Measurements from ENCODE around the gene HDAC10. TPM values are rescaled to one million over a fixed set of nuclear protein-coding genes. Genes with fewer than 3 reads are reported as not detected.

HDAC10 gene
- total RNA-seq, 1 donor from 2014 or later, result 42.1 TPM

DNA sequence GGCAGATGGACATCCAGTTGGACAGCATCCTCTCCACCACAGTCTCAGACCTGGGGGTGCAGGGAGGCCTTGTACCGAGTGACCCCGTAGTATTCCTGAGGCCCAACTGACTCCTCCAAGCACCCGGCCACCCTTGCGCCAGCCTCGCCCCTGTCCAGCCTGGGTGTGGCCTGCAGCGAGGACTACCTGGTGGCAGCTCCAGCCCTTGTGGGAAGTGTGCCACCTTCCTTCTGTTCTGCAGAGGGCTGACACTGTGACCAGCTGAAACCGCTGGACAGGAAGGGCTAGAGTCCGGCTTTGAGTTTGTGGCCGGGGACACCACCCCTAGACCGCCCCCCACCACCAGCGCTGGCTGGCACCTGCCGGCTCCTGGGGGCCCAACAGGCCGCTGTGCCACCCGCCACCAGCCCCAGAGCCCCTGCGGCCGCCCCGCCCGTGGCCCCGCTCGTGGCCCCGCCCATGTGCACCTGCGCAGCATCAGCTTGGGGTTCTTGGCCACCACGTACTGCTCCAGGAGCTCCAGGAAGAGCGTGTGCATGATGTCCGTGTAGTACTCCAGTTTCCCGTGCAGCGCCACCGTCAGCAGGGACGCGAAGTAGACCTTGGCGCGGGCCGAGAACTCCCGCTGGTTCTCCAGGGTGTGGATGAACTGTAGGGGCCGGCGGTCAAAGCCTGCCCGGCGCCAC, 29.1 kb upstream of the HDAC10 start:
- Mint-ChIP-seq H3K27ac (ENCODE audit: unreplicated experiment) (no peak overlapping the region), H3K9me3 (ENCODE audit: unreplicated experiment) (no peaks in the 10 kb centered on the region), H3K4me3 (ENCODE audit: unreplicated experiment) (no peak overlapping the region), H3K36me3 (ENCODE audit: low read depth, unreplicated experiment) (peaks cover 4% of the 10 kb centered on the region), H3K4me1 (ENCODE audit: unreplicated experiment) (no peaks in the 10 kb centered on the region), H3K27me3 (ENCODE audit: unreplicated experiment) (peaks cover 10% of the 10 kb centered on the region)
- DNase-seq (ENCODE audit: low spot score), result no peak
- TF ChIP-seq, protein P1, sequence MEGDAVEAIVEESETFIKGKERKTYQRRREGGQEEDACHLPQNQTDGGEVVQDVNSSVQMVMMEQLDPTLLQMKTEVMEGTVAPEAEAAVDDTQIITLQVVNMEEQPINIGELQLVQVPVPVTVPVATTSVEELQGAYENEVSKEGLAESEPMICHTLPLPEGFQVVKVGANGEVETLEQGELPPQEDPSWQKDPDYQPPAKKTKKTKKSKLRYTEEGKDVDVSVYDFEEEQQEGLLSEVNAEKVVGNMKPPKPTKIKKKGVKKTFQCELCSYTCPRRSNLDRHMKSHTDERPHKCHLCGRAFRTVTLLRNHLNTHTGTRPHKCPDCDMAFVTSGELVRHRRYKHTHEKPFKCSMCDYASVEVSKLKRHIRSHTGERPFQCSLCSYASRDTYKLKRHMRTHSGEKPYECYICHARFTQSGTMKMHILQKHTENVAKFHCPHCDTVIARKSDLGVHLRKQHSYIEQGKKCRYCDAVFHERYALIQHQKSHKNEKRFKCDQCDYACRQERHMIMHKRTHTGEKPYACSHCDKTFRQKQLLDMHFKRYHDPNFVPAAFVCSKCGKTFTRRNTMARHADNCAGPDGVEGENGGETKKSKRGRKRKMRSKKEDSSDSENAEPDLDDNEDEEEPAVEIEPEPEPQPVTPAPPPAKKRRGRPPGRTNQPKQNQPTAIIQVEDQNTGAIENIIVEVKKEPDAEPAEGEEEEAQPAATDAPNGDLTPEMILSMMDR (IDR thresholded peaks at IDR 0.05; ENCODE audit: unreplicated experiment), result no peak

- no peak for DNase-seq (ENCODE audit: low spot score)
- H3K36me3 Mint-ChIP-seq (ENCODE audit: low read depth, unreplicated experiment), result peaks cover 4% of the 10 kb centered on the region
- no peak overlapping the region for H3K27ac Mint-ChIP-seq (ENCODE audit: unreplicated experiment)
- no peaks in the 10 kb centered on the region for H3K9me3 Mint-ChIP-seq (ENCODE audit: unreplicated experiment)
- H3K27me3 Mint-ChIP-seq (ENCODE audit: unreplicated experiment), result peaks cover 10% of the 10 kb centered on the region
- H3K4me3 Mint-ChIP-seq (ENCODE audit: unreplicated experiment), result no peak overlapping the region
- H3K4me1 Mint-ChIP-seq (ENCODE audit: unreplicated experiment), result no peaks in the 10 kb centered on the region
- TF ChIP-seq, protein P1 (IDR thresholded peaks at IDR 0.05; ENCODE audit: unreplicated experiment), result no peak
Measured at GRCh38 chr22:50278956-50279619, 28.0 kb upstream of the HDAC10 start.

DNA sequence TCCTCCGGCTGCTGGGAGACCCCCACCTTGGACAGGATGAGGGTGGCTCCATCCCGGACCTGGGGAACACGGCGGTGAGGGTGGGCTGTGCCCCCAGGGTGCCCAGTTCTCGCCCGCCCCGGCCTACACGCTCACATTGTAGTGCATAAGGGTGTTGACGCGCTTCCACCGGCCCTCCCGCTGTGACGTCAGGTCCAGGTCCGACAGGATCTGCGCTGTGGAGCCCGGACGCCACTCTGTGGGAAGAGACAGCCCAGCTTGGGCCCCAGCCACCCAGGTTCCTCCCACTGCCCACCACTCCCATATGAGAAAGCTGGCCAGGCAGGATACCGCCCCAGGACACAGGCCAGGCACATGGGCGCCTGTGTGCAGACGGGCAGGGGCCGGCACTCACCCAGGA, 27.4 kb upstream of the HDAC10 start:
- Mint-ChIP-seq H3K27ac (ENCODE audit: unreplicated experiment) (no peak overlapping the region), H3K4me1 (ENCODE audit: unreplicated experiment) (no peaks in the 10 kb centered on the region), H3K9me3 (ENCODE audit: unreplicated experiment) (no peaks in the 10 kb centered on the region), H3K36me3 (ENCODE audit: low read depth, unreplicated experiment) (peaks cover 4% of the 10 kb centered on the region), H3K27me3 (ENCODE audit: unreplicated experiment) (peaks cover 9% of the 10 kb centered on the region), H3K4me3 (ENCODE audit: unreplicated experiment) (no peak overlapping the region)
- TF ChIP-seq, protein P1 (IDR thresholded peaks at IDR 0.05; ENCODE audit: unreplicated experiment), result no peak
- no peak for DNase-seq (ENCODE audit: low spot score)

GRCh38 chr22:50277761-50278160, 26.7 kb upstream of the HDAC10 start:
- TF ChIP-seq, protein P1 (IDR thresholded peaks at IDR 0.05; ENCODE audit: unreplicated experiment), result no peak
- no peak overlapping the region for H3K27ac Mint-ChIP-seq (ENCODE audit: unreplicated experiment)
- H3K4me3 Mint-ChIP-seq (ENCODE audit: unreplicated experiment), result no peak overlapping the region
- no peak for DNase-seq (ENCODE audit: low spot score)
- peaks cover 9% of the 10 kb centered on the region for H3K27me3 Mint-ChIP-seq (ENCODE audit: unreplicated experiment)
- peaks cover 4% of the 10 kb centered on the region for H3K36me3 Mint-ChIP-seq (ENCODE audit: low read depth, unreplicated experiment)
- H3K9me3 Mint-ChIP-seq (ENCODE audit: unreplicated experiment), result no peaks in the 10 kb centered on the region
- no peaks in the 10 kb centered on the region for H3K4me1 Mint-ChIP-seq (ENCODE audit: unreplicated experiment)

DNA sequence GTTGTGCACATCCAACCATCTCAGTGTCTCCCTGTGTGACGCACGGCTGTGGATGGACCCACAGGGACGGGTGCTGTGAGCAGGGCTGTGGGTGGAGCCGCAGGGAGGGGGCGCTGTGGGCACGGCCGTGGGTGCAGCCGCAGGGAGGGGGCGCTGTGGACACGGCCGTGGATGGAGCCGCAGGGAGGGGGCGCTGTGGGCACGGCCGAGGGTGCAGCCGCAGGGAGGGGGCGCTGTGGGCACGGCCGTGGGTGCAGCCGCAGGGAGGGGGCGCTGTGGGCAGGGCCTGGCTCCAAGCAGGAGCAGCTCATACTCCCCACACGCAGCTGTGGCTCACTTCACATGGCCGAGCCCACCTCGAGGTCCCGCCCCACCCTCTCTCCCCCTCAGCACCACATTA, 25.1 kb upstream of the HDAC10 start:
- H3K9me3 Mint-ChIP-seq (ENCODE audit: unreplicated experiment), result no peaks in the 10 kb centered on the region

More for the DNA sequence above, 25.1 kb upstream of the HDAC10 start:
- TF ChIP-seq, protein P1 (IDR thresholded peaks at IDR 0.05; ENCODE audit: unreplicated experiment), result peak; percentile 85
- DNase-seq (ENCODE audit: low spot score), result peak; percentile 52
- no peaks in the 10 kb centered on the region for H3K4me1 Mint-ChIP-seq (ENCODE audit: unreplicated experiment)
- H3K4me3 Mint-ChIP-seq (ENCODE audit: unreplicated experiment), result no peak overlapping the region
- H3K27ac Mint-ChIP-seq (ENCODE audit: unreplicated experiment), result no peak overlapping the region
- peaks cover 9% of the 10 kb centered on the region for H3K27me3 Mint-ChIP-seq (ENCODE audit: unreplicated experiment)
- peaks cover 4% of the 10 kb centered on the region for H3K36me3 Mint-ChIP-seq (ENCODE audit: low read depth, unreplicated experiment)

Data from endothelial cell (in vitro differentiated cells).